LNCAP (cell line): ENCODE measurements around the gene GMDS.

Experiments used
- CTCF ChIP-seq: fragments of 450-650 bp; IDR thresholded peaks from 2 replicates; pipeline ENCODE4 v1.5.1; 2017; ENCODE audit warnings: mild to moderate bottlenecking

Gene GMDS

GRCh38 chr6:1737463-1738311 lies 507.7 kb downstream of the GMDS start:
- no peak for TF ChIP-seq CTCF

DNA sequence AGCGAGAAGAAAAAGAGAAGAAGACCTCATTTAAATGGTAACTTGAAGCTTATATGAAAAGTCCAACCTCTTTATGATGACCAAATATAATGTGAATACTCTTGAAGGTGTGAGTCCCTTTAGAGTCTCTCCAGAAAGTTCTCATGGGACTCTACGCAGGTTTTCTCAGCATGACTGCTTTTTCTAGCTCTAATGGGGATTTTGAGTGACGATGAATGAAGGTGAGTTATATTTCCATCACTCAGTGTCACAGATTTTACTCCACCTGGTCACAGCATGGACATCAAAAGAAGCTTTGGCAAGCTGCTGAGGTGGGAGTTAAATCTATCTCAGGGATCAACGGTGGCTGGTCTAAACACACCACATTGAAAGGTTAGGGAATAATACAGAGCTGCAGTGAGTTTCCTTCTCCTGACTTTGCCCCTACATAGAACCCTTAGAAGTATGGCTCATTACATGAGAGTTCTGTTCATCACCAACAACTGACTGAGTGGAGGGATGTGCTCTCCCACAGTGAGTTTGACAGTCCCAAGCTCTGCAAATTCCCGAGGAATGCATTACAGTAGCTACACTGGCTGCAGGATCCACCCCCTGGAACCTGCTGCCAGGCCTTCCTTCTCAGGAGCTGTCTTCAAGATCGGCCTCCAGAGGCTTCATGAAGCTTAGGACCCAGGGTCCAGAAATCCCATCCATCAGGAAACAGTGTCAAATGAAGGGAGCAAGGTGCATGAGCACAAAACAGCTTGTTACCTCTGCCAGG lies 508.9 kb downstream of the GMDS start:
- no peak for TF ChIP-seq CTCF

DNA sequence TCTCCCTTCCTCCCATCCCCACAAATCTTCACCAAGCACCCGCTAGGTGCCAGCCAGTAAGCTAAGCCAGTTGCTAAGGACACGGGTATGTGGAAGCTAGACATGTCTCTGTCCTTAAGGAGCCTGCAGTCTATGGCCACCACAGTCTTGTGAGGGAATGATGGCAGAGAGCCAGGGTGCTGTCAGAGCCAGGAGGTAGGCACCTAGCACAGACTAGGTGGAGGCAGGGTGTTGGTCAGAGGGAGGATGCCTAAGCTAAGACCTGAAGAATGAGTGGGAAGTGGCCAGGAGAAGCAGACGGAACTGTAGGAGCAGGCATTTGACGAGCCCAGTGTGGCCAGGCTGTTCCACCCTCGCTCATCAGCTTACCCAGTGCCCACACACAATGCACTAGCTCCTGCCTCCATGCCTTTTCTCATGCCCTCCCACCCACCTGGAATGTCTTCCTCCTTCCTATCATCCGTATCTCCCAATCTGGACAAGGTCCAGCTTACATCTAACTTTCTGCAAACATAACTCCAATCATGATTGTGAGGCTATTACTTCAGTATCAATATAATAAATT lies 510.1 kb downstream of the GMDS start:
- TF ChIP-seq CTCF: no peak

GRCh38 chr6:1730882-1731281 lies 514.5 kb downstream of the GMDS start:
- TF ChIP-seq CTCF: no peak

GRCh38 chr6:1729750-1730140 lies 515.7 kb downstream of the GMDS start:
- no peak for TF ChIP-seq CTCF

DNA sequence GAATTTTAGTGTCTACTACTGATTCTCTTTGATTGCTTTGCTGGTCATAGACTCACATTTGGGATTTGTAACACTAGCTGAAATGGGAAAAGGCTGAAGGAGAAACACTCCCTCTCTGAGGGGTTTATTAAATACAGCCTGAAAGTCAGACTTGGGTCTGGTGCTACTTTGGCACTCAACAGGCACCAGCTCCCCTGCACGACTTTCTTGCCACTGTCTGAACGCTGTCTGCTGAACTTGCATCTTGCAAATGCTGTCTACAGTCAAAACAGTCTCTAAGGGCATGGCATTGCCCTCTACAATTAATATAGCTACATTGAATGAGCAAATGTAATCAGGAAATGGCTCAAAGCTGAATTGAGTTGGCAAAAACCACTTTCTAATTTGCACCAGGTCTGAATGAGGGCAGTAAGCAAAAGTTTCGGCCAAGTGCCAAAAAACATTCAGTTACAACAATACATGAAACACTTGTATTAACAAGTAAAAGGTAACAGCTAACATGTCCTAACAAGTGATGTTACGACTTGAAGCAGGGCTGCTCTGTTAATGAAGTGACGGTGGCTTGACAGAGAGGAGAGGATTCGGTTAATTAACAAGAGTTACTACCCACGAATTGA lies 516.2 kb downstream of the GMDS start:
- no peak for TF ChIP-seq CTCF

DNA sequence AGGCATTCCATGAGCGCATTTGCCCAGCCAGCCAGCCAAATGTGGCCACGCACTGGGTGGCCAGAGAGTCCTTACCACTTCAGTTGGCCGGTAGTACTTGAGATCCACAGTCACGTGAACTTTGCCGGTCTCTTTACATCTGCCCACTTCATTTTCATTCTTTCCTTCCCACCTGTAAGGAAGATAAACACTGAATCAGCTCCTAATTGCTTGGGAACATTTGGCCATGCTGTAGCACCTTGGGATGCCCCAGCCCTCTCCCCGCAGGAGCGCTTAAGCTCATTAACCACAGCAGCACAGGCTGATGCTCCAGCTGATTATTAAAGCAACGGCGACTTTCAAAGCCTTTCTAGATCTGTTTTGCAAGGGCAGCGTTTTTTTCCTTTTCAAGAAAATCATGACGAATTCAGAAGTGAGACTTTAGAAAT lies 519.0 kb downstream of the GMDS start:
- TF ChIP-seq CTCF: no peak
